Astrocyte of the cerebellum (primary cell): ENCODE data around the gene OSMR.

Experiments
- DNase-seq: peaks from one replicate; pipeline ENCODE4 v3.0.0-alpha.2; 2011; ENCODE audit warnings: low read depth
- H3K4me3 ChIP-seq: 2 replicates; pipeline ENCODE4 v1.5.1; 2011; ENCODE audit warnings: mild to moderate bottlenecking, low read depth, low read length, moderate library complexity
- in situ Hi-C: cut with HindIII; loops from 2 replicates; pipeline ENCODE4 v1.10.0; 2017; ENCODE audit warnings: low sequenced_read_pairs
- TF ChIP-seq, protein P1 (sequence below): IDR thresholded peaks from 2 replicates; pipeline ENCODE4 v1.5.1; 2012; ENCODE audit warnings: low read length, low read depth, moderate library complexity, mild to moderate bottlenecking; ENCODE audit errors: missing control alignments

The OSMR gene

DNA sequence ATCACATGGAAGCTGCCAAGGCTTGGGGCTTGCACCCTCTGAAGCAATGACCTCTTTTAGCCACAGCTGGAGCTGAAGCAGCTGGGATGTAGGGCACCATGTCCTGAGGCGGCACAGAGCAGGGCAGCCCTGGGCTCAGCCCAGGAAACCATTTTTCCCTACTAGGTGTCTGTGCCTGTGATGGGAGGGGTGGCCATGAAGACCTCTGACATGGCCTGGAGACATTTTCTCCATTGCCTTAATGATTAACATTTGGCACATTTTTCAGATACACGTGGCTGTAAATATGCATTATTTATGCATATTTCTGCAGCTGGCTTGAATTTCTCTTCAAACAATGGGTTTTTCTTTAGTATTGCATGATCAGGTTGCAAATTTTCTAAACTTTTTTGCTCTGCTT, 81.7 kb downstream of the OSMR start:
- H3K4me3 ChIP-seq, result no peak overlapping the region
- TF ChIP-seq, protein P1, sequence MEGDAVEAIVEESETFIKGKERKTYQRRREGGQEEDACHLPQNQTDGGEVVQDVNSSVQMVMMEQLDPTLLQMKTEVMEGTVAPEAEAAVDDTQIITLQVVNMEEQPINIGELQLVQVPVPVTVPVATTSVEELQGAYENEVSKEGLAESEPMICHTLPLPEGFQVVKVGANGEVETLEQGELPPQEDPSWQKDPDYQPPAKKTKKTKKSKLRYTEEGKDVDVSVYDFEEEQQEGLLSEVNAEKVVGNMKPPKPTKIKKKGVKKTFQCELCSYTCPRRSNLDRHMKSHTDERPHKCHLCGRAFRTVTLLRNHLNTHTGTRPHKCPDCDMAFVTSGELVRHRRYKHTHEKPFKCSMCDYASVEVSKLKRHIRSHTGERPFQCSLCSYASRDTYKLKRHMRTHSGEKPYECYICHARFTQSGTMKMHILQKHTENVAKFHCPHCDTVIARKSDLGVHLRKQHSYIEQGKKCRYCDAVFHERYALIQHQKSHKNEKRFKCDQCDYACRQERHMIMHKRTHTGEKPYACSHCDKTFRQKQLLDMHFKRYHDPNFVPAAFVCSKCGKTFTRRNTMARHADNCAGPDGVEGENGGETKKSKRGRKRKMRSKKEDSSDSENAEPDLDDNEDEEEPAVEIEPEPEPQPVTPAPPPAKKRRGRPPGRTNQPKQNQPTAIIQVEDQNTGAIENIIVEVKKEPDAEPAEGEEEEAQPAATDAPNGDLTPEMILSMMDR, result no peak
- in situ Hi-C loops, result no loop called here
- no peak for DNase-seq

DNA sequence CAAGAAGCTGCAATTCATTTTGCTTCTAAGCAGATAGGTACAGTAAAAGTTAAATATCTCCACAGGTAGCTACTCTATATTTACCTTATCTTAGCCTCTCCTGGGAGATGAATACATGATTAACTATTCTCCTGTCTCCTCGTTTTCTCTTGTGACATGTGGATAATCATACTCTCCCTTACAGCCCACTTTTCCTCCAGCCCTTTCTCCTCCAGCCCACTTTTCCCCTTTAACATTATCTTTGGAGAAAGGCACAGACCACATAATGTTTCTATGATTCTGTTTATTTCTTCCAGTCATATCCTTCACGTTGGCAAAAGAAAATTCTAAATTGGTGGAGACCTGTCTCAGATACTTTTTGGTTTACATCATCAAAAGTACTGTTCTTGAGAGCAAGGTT, 84.0 kb downstream of the OSMR start:
- DNase-seq, result no peak
- H3K4me3 ChIP-seq, result no peak overlapping the region
- TF ChIP-seq, protein P1, result no peak
- in situ Hi-C loops, result no loop called here

DNA sequence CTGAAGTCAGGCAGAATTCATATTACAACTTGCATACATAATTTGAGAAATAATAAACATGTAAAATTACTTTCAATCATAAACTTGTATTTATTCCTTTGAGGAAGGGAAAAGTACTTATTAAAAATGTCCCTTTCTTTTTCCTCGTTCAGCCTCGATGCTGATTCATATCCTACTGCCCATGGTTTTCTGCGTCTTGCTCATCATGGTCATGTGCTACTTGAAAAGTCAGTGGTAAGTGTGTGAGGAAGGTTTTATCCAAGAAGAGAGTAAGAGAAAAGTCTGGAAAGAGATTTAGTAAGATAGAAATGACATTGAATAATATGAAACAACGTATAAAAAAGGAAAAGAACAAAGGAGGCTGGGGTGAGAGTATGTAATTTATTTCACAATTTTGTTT, 85.9 kb downstream of the OSMR start:
- no peak for DNase-seq
- H3K4me3 ChIP-seq, result no peak overlapping the region
- TF ChIP-seq, protein P1, result no peak
- in situ Hi-C loops, result no loop called here

DNA sequence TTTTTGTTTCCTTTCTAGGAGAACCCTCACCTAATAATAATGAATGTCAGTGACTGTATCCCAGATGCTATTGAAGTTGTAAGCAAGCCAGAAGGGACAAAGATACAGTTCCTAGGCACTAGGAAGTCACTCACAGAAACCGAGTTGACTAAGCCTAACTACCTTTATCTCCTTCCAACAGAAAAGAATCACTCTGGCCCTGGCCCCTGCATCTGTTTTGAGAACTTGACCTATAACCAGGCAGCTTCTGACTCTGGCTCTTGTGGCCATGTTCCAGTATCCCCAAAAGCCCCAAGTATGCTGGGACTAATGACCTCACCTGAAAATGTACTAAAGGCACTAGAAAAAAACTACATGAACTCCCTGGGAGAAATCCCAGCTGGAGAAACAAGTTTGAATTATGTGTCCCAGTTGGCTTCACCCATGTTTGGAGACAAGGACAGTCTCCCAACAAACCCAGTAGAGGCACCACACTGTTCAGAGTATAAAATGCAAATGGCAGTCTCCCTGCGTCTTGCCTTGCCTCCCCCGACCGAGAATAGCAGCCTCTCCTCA, 87.1 kb downstream of the OSMR start:
- no peak for DNase-seq
- in situ Hi-C loops, result no loop called here
- no peak overlapping the region for H3K4me3 ChIP-seq
- TF ChIP-seq, protein P1, result no peak

DNA sequence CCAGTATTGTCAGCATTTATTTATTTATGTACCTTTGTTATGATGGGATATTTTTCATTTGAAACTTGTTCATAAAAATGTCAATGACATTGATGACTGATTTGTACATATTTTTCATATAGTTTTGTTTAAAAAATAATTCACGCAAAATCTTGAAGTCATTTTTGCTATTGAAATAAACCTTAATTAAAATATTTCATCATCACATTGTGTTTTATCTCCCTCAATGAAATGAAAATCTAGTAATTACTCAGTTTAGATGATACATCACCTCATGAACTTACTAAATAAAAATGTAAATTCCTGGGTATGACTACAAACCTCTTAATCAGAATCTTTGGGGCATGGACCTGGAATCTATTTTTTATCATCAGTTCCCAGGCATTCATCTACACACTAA, 89.6 kb downstream of the OSMR start:
- in situ Hi-C loops, result no loop called here
- no peak for DNase-seq
- TF ChIP-seq, protein P1, result no peak
- H3K4me3 ChIP-seq, result no peak overlapping the region

DNA sequence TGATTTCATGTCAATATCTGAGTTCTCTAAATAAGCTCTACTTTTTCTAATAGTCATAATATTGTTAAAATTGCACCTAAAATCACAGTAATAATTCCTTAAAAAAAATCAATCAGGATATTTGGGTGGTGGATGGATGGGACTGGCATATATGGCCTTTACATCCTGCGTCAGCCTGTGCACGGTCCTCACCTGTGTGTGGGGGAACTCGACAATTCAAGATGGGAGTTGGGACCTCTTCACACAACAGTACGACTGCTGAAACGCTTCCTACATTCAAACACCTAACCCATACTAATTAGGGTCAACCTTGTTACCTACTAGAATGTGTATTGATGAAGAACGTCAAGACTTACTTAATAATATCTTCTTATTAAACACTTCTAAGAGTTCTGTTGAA, 90.5 kb downstream of the OSMR start:
- in situ Hi-C loops, result no loop called here
- TF ChIP-seq, protein P1, result no peak
- no peak overlapping the region for H3K4me3 ChIP-seq
- DNase-seq, result no peak

DNA sequence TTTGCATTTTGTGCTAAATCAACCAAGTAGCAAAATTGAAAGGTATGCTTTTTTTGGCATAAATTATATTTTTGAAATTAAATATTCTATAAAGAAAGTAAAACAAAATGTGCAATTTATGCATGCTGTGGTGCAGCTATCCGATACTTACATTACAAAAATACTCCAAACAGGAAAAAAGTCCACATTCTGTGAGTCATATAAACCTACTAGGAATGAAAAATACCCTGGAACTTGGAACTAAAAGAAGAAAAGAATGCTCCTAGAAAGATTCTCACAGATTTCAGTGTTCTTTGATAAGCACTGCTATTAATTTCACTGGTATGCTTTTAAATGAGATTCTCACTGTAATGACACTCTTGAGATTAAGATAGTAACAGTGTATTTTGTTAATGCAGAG, 92.6 kb downstream of the OSMR start:
- peak; percentile 15 for DNase-seq
- no peak overlapping the region for H3K4me3 ChIP-seq
- TF ChIP-seq, protein P1, result no peak
- in situ Hi-C loops, result no loop called here
